Immature natural killer cell (primary cell): ENCODE data around the gene GPAM. TPM values are rescaled to one million over a fixed set of nuclear protein-coding genes. Genes with fewer than 3 reads are reported as not detected.
"Not testable (repeated sequence)": the region's sequence is repeated elsewhere in the genome, so short reads cannot be mapped to it uniquely, and the experiment has no call there.

ENCODE experiments used
- DNase-seq, 3 donors: peaks; one replicate each; pipeline ENCODE4 v3.0.0; 2022; ENCODE audit warnings: mixed read lengths in 1 of 3
- H3K27ac Mint-ChIP-seq, 6 donors: one replicate each; pipeline ENCODE4 v1.8.0; 2020; ENCODE audit warnings: mixed read lengths in 6 of 6, mild to moderate bottlenecking in 5 of 6, inconsistent platforms in 4 of 6, moderate library complexity in 3 of 6
- H3K27me3 Mint-ChIP-seq, 3 donors: one replicate each; pipeline ENCODE4 v1.8.0; 2020 to 2021; ENCODE audit warnings: low read depth in 3 of 3, mild to moderate bottlenecking in 3 of 3, mixed read lengths in 3 of 3, moderate library complexity in 3 of 3, inconsistent platforms in 1 of 3
- H3K36me3 Mint-ChIP-seq, 3 donors: one replicate each; pipeline ENCODE4 v1.8.0; 2020; ENCODE audit warnings: mixed read lengths in 3 of 3, inconsistent platforms in 2 of 3, mild to moderate bottlenecking in 2 of 3
- H3K4me1 Mint-ChIP-seq, 2 donors: one replicate each; pipeline ENCODE4 v1.8.0; 2020; ENCODE audit warnings: inconsistent platforms in 2 of 2, mild to moderate bottlenecking in 2 of 2, mixed read lengths in 2 of 2, moderate library complexity in 1 of 2
- H3K4me3 Mint-ChIP-seq, 5 donors: one replicate each; pipeline ENCODE4 v1.8.0; 2020; ENCODE audit warnings: mild to moderate bottlenecking in 5 of 5, mixed read lengths in 5 of 5, inconsistent platforms in 3 of 5, moderate library complexity in 3 of 5
- H3K9me3 Mint-ChIP-seq, 6 donors: one replicate each; pipeline ENCODE4 v1.8.0; 2020; ENCODE audit warnings: mild to moderate bottlenecking in 6 of 6, mixed read lengths in 6 of 6, inconsistent platforms in 4 of 6, moderate library complexity in 3 of 6
- polyA plus RNA-seq, 3 donors: library from polyadenylated mRNA; unstranded; fragments of 300-500 nt; fragmentation: Illumina TruSeq; gene quantifications; one replicate each; pipeline ENCODE4 v1.2.3, GENCODE V29; 2021

GPAM gene
- polyA plus RNA-seq, 3 donors from 2014 or later: 0.97 to 2.0 TPM; not detected in 1

GRCh38 chr10:112208997-112209396, 25.4 kb upstream of the GPAM start:
- no peak for DNase-seq
- Mint-ChIP-seq H3K9me3 (peaks cover 0 to 2% (median 0%) of the 10 kb centered on the region in 6 donors), H3K4me1 (no peaks in the 10 kb centered on the region), H3K27ac (no peak overlapping the region), H3K4me3 (no peak overlapping the region), H3K36me3 (no peaks in the 10 kb centered on the region), H3K27me3 (peaks cover 2 to 6% (median 5%) of the 10 kb centered on the region in 3 donors)

GRCh38 chr10:112208292-112208691, 24.7 kb upstream of the GPAM start:
- Mint-ChIP-seq H3K4me1 (no peaks in the 10 kb centered on the region), H3K36me3 (no peaks in the 10 kb centered on the region), H3K27ac (no peak overlapping the region), H3K27me3 (peaks cover 2 to 5% (median 5%) of the 10 kb centered on the region in 3 donors), H3K9me3 (peaks cover 0 to 2% (median 0%) of the 10 kb centered on the region in 6 donors), H3K4me3 (no peak overlapping the region)
- DNase-seq: no peak

- Mint-ChIP-seq H3K27me3 (peaks cover 2 to 4% (median 3%) of the 10 kb centered on the region in 3 donors), H3K9me3 (peaks cover 0 to 2% (median 0%) of the 10 kb centered on the region in 6 donors), H3K4me3 (no peak overlapping the region), H3K4me1 (no peaks in the 10 kb centered on the region), H3K27ac (no peak overlapping the region), H3K36me3 (no peaks in the 10 kb centered on the region)
- no peak for DNase-seq
Measured at GRCh38 chr10:112203328-112204076, 19.9 kb upstream of the GPAM start.

- Mint-ChIP-seq H3K27ac (no peak overlapping the region), H3K4me3 (no peak overlapping the region), H3K36me3 (no peaks in the 10 kb centered on the region), H3K9me3 (peaks cover 0 to 2% (median 0%) of the 10 kb centered on the region in 6 donors), H3K27me3 (peaks cover 2 to 4% (median 3%) of the 10 kb centered on the region in 3 donors), H3K4me1 (no peaks in the 10 kb centered on the region)
- no peak for DNase-seq
Measured at GRCh38 chr10:112202561-112203241, 19.1 kb upstream of the GPAM start.

- H3K36me3 Mint-ChIP-seq: no peaks in the 10 kb centered on the region
- peaks cover 2 to 3% (median 3%) of the 10 kb centered on the region in 3 donors for H3K27me3 Mint-ChIP-seq
- no peak overlapping the region for H3K27ac Mint-ChIP-seq
- H3K4me3 Mint-ChIP-seq: no peak overlapping the region
- no peaks in the 10 kb centered on the region for H3K4me1 Mint-ChIP-seq
- peaks cover 0 to 2% (median 0%) of the 10 kb centered on the region in 6 donors for H3K9me3 Mint-ChIP-seq
- no peak for DNase-seq
Measured at GRCh38 chr10:112202076-112202475, 18.5 kb upstream of the GPAM start.

DNA sequence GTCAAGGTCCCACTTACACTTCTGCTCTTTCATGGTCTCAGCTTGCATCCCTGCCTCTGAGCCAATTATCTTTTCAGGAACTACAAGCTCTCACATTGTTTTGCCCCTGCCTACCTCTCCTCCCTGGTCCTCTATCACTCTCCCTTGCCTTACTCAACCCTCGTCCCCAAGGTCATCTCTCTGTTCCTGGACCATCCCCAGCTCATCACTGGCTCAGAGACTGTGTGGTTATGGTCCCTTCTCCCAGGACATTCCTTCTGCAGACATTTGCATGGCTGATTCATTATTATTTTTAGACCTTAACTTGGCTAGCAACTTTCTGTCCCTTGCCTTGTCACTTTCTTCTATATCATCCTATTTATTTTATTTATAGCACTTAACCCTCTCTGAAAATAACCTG, 17.8 kb upstream of the GPAM start:
- no peaks in the 10 kb centered on the region for H3K36me3 Mint-ChIP-seq
- DNase-seq: no peak
- peaks cover 0 to 5% (median 0%) of the 10 kb centered on the region in 3 donors for H3K27me3 Mint-ChIP-seq
- no peak overlapping the region for H3K27ac Mint-ChIP-seq
- H3K4me3 Mint-ChIP-seq: no peak overlapping the region
- H3K4me1 Mint-ChIP-seq: no peaks in the 10 kb centered on the region
- no peaks in the 10 kb centered on the region for H3K9me3 Mint-ChIP-seq

DNA sequence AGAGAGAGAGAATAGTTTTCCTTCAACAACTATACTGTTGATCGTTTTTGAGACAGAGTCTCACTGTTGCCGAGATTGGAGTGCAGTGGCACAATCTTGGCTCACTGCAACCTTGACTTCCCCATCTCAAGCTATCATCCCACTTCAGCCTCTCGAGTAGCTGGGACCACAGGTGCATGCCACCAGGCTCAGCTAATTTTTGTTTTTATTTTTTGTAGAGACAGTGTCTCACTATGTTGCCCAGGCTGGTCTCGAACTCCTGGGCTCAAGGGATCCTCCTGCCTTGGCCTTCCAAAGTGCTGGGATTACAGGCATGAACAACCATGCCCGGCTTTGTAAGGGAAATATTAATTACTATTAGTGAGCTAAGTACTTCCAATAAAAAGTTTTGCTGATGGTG, 16.7 kb upstream of the GPAM start:
- H3K27ac Mint-ChIP-seq, H3K36me3 Mint-ChIP-seq, DNase-seq, H3K4me1 Mint-ChIP-seq, H3K9me3 Mint-ChIP-seq, H3K27me3 Mint-ChIP-seq, H3K4me3 Mint-ChIP-seq: not testable (repeated sequence)

GRCh38 chr10:112197662-112198061, 14.1 kb upstream of the GPAM start:
- not testable (repeated sequence) for H3K4me3 Mint-ChIP-seq, H3K27me3 Mint-ChIP-seq, H3K4me1 Mint-ChIP-seq, H3K36me3 Mint-ChIP-seq, H3K9me3 Mint-ChIP-seq, DNase-seq, H3K27ac Mint-ChIP-seq

DNA sequence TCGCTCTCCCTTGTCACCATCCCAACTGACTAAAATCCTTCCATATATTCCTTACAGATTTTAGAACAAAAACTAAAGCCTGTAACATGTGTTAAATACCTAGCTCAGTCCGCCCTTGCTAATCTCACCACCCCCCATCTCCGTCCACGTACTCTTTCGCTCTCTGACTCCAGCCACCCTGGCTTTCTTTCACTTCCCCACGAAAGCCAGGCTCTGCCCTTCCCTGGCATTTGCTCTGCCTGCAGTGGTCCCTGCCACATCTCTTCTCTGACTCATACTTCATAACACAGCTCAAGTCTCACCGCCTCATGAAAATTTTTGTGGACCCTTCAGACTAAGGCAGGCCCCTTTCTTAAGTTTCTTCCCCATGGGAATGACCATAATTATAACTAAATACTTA, 11.7 kb upstream of the GPAM start:
- Mint-ChIP-seq H3K4me1 (no peaks in the 10 kb centered on the region), H3K9me3 (no peaks in the 10 kb centered on the region), H3K36me3 (no peaks in the 10 kb centered on the region), H3K4me3 (no peak overlapping the region), H3K27me3 (peaks cover 0 to 5% (median 2%) of the 10 kb centered on the region in 3 donors), H3K27ac (no peak overlapping the region)
- DNase-seq: no peak

- no peaks in the 10 kb centered on the region for H3K9me3 Mint-ChIP-seq
- no peak for DNase-seq
- no peak overlapping the region for H3K27ac Mint-ChIP-seq
- H3K27me3 Mint-ChIP-seq: peaks cover under 1 to 12% (median 4%) of the 10 kb centered on the region in 3 donors
- no peaks in the 10 kb centered on the region for H3K4me1 Mint-ChIP-seq
- no peak overlapping the region for H3K4me3 Mint-ChIP-seq
- no peaks in the 10 kb centered on the region for H3K36me3 Mint-ChIP-seq
Measured at GRCh38 chr10:112191791-112192190, 8.2 kb upstream of the GPAM start.

DNA sequence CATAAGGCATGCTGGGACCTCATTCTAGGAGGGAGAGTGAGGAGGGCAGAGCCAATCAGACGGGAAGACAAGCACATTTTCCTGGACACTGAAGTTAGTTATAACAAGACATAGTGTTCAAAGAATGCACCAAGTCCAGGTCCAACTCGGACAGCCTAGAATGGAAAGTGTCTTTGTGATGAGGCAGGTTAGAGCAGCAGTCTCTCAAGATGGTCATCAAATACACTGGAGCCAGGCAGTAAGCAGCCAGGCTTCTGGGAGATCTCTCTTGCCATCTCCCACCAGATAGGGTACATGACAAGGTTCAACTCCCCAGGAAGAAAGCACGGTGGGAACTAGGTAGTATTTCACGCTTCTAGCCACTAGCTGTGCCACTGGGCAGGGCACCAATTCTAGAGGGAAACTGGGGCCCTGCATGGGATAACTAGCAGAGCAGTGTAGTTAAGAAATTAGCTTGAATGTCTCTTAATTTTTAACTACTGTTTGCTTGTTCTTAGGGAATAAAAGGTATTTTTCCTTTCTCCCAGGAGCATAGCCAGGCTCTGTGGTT, 7.6 kb upstream of the GPAM start:
- Mint-ChIP-seq H3K9me3 (no peaks in the 10 kb centered on the region), H3K36me3 (no peaks in the 10 kb centered on the region), H3K27ac (no peak overlapping the region), H3K4me3 (no peak overlapping the region), H3K4me1 (no peaks in the 10 kb centered on the region), H3K27me3 (peaks cover 0 to 12% (median 4%) of the 10 kb centered on the region in 3 donors)
- DNase-seq: no peak

- peaks cover 2 to 9% of the 10 kb centered on the region in 2 donors for H3K4me1 Mint-ChIP-seq
- H3K27me3 Mint-ChIP-seq: peaks cover 2 to 13% (median 4%) of the 10 kb centered on the region in 3 donors
- peaks cover 0 to 2% (median 0%) of the 10 kb centered on the region in 6 donors for H3K9me3 Mint-ChIP-seq
- no peaks in the 10 kb centered on the region for H3K36me3 Mint-ChIP-seq
- no peak for DNase-seq
- no peak overlapping the region for H3K4me3 Mint-ChIP-seq
- H3K27ac Mint-ChIP-seq: no peak overlapping the region
Measured at GRCh38 chr10:112189465-112189864, 5.9 kb upstream of the GPAM start.

DNA sequence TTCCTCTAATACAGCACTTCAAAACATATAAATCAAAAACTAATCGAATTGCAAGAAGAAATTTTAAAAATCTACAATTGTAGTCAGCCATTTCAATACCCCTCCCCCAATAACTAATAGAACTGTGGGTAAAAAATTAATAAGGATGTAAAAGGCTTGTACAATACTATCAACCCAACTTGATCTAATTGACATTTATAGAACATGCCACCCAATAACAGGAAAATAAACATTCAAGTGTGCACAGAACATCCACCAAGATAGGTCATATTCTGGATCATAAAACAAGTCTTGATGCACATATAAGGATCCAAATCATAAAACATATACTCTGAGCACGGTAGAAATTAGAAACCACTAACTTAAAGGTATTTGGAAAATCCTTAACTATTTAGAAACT, 4.0 kb upstream of the GPAM start:
- no peak for DNase-seq
- Mint-ChIP-seq H3K27me3 (peaks cover 10 to 22% (median 12%) of the 10 kb centered on the region in 3 donors), H3K27ac (no peak overlapping the region), H3K4me1 (peaks cover 18 to 28% of the 10 kb centered on the region in 2 donors), H3K36me3 (no peaks in the 10 kb centered on the region), H3K9me3 (peaks cover 0 to 2% (median 0%) of the 10 kb centered on the region in 6 donors), H3K4me3 (no peak overlapping the region)

DNA sequence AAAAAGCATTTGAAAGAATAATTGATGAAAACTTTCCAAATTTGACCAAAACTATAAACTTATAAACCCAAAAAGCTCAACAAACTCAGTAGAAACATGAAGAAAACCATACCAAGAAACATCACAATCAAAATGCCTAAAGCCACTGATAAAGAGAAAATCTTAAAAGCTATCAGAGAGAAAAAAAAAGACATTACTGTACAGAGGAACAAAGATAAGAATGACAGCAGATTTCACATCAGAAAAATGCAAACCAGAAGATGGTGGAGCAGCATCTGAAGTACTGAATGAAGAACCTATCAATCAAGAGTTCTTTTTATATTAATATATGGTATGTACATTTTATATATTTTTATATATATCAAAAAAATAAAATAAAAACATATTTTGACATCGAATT, 2.4 kb upstream of the GPAM start:
- peaks cover 10 to 20% (median 12%) of the 10 kb centered on the region in 3 donors for H3K27me3 Mint-ChIP-seq
- peak overlapping the region in 1 of 6 donors; percentile 64 for H3K27ac Mint-ChIP-seq
- no peaks in the 10 kb centered on the region for H3K36me3 Mint-ChIP-seq
- DNase-seq: no peak
- peaks cover 0 to 2% (median 0%) of the 10 kb centered on the region in 6 donors for H3K9me3 Mint-ChIP-seq
- peaks cover 20 to 40% of the 10 kb centered on the region in 2 donors for H3K4me1 Mint-ChIP-seq
- no peak overlapping the region for H3K4me3 Mint-ChIP-seq
